Measurements from ENCODE around the gene RHBDD3.
A peak's percentile ranks its signal among the peaks of the same experiment; 100 is the strongest.
"Not testable (repeated sequence)": the region's sequence is repeated elsewhere in the genome, so short reads cannot be mapped to it uniquely, and the experiment has no call there.

Gene RHBDD3

DNA sequence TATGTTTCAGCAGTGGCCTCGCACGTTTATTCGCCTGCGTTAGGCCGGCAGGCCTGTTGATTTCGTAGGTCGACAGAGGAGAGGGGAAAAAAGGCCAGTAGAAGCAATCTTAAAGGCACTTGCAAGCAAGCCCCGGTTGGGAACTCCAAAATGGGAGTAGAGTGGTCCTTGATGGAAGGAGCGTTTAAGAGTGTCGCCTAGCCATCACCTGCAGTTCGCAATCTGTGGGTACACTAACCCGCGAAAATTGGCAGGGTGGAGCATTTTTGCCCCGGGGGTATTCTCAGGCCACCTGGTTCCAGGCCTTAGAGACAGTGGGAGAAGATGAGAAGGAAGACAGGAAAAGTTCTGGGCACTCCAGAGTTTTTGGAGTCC is 1.4 kb upstream of the RHBDD3 start:
- no peak for DNase-seq

DNA sequence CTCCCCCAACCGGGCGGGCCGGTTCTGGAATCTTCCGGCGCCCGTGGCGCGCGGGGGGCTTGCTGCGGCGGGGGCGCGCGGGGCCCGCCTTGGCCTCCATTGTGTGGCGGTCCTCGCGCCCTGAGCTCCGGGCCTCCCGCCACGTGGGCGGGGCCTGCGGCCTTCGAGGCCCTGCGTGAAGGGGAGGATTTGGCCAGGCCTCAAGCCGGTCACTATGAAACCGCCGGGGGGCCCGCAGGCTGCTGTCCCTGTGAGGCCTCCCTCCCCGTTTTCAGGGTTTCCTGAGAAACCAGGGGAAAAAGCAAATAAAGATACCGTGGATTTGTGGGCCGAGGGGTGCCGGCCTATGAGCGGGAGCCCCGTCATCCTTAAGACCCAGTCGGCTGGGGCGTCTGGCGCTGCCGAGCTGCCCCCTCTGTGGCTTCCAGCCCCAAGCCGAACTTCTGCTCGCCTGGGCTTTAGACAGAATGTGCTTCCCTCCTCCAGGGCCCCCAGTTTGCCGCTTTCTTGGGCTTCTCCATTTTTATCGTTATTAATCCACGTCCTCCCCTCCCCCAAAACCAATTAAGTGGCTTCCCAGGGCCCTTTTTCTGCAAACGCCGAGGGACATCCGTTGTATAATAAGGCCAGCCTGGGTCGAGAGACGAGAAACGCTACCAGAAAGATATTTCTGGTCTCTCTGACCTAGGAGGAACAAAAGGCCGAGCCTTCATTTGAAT is 889 bp upstream of the RHBDD3 start:
- peak; percentile 63 for DNase-seq

DNA sequence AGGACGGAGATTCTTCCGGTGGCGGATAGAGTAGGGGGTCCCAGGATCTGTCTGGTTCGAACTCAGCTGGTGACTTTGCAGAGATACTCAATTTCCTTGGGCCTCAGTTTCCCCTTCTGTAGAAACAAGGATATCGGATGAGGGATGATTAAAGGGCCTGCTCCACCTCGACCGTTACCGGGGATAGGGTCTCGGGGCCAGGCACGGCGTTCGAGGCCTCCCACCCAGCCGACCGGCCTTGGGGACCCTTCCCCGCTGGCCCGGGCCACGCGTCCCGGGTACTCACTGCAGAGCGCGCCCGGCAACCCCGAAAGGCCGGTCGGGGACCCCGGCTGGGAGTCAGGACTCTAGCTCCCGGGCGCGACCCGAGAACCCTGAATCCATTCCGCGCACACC is 321 bp downstream of the RHBDD3 start:
- no peak for DNase-seq

DNA sequence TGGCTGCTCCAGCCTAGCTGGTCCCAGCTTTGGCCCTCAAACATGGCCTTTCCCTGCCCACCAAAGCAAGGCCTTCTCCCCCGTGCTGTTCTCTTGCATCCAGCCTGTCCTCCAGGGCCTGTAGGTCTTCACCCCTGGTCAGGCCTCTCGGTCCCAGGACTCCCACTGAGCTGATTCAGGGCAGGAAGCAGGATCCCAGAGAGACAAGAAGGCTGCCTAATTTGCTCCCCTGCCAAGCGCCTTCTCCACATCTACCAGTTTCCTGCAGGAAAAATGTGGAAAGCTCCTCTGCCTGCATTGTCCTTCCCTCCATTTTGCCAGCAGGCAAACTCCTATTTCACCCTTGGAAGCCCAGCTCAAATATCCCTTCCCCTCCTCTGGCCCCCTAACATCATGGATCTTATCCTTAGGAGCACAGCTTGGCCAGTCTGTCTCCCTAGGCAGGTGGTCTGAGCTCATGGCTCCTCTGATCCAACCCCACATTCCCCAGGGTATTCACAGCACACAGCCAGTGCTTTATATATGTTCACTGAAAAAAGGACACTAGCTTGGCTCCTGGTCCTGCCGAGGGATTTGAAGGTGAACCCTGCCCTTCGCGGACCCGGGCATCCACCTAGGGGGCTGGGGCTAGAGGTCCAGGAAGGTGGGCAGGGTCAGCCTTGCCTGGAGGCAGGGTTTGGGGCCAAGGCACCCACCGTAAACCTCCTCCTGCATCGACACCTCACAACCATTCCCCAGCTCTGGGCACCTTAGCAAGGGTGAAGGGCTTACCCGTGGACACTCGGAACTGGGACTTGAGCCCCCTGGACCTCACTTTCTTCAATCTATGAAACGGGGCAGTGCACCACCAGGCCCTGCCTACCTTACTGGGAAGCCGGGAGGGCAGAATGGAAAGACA is 968 bp downstream of the RHBDD3 start:
- DNase-seq, result peak; percentile 19

DNA sequence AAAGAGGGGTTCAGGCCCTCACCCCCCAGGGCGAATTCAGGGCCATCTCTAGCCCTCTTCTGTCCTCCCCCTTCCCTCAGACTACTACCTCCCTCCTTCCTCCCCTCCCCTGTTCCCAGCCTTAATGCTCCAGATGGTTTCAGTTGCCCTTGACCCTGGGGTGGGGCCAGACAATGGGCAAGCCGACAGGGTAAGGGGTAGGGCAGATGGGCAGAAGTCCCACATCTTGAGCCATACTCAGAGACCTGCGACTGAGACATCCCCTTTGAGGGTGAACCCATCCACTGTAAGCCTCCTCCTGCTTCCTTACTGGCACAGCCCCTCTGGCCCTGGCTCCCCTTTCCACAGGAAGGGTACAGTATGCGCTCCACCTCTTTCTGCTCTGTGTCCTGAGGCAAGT is 1.9 kb downstream of the RHBDD3 start:
- no peak for DNase-seq

DNA sequence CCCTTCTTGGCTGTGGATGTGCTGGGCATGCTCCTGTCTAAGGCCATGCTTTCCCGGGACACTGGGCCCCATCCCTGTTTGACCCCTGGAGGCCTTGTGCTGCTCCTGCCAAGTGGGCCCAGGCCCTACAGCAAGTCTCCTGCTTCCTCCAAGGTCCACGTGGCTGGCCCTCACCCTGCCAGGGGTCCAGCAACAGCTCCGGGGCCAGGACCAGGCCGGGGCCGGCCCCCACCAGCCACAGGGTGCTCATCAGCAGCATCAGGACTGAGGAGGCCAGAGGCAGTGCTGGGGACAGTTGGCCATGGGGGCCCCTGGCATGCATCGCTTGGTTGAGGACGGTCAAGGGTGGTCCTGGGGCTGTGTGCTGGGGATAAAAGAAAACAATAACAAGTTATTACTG is 2.5 kb downstream of the RHBDD3 start:
- no peak for DNase-seq

DNA sequence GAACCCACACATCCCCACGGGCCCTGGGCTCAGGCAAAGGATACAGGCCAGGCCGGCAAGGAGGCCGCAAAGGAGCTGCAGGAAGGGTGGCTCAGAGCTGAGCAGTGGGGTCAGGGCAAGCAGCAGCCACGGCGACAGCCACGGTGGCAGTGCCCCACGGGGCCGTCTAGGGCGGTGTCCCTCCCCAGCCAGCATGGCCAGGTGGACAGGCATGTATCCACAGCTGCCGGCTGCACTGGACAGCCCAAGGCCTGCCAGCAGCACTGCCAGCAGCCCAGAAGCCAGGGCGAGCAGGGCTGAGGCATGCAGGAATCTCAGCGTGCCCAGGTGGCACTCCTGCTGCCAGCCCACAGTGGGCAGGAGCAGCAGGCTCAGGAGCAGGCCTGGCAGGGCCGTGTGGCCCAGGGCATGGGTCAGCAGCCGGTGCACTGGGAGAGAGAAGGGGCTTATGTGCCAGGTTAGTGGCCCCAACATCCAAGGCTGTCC is 3.9 kb downstream of the RHBDD3 start:
- no peak for DNase-seq

DNA sequence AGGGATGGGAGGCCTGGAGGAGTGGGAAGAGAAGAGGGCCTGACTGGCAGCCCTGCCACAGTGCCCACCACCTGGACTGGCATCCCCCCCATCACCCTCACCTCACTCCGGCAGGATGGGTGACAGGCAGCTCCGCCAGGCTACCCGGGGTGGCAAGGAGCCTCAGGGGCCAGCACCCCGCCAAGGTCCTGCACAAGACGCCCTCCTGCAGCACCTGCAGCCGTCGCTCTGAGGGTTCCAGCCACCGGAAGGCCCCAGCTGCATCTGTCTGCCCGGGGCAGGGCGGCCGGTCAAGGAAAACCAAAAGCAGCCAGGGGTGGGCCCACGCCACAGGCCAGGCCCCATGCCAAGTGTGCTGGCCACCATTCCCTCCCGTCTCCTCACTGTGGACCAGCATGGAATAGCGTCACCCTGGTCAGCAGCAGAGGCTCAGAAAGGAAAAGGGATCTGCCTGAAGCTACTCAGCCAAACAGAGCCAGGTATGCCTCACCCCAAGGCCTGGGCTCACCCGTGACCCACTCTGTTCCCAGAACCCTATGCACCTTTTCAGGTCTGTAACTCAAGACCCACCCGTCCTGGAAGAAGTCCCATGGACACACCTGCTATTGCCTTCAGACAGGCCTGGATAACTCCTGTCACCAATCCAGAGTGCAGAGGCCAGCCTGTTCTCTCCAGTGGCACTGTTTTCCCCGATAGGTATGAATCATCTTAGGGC is 7.0 kb downstream of the RHBDD3 start:
- no peak for DNase-seq

DNA sequence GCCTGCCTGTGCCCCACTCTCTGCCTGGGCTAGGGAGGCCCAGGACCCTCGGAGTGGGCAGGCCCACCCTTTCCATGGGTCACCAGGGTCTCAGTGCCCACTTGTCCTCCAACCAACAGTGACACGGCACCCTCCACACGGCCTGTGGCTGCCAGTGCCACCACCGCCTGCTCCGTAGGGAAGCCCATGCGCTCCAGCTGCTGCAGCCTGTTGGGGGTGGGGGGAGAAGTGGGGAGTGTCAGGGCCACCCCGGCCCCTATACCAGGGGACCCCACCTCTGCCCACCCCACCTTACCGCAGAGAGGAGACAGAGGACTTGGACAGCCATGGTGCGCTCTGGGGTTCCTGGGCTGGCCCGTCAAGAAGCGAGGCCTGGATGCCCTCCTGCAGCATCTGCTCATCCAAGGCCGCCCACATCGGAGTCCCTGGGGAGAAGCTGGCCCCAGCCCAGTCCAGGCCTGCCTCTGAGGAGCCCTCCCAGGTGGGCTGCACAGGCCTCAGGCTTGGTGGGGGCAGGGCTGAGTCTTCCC is 7.7 kb downstream of the RHBDD3 start:
- no peak for DNase-seq

DNA sequence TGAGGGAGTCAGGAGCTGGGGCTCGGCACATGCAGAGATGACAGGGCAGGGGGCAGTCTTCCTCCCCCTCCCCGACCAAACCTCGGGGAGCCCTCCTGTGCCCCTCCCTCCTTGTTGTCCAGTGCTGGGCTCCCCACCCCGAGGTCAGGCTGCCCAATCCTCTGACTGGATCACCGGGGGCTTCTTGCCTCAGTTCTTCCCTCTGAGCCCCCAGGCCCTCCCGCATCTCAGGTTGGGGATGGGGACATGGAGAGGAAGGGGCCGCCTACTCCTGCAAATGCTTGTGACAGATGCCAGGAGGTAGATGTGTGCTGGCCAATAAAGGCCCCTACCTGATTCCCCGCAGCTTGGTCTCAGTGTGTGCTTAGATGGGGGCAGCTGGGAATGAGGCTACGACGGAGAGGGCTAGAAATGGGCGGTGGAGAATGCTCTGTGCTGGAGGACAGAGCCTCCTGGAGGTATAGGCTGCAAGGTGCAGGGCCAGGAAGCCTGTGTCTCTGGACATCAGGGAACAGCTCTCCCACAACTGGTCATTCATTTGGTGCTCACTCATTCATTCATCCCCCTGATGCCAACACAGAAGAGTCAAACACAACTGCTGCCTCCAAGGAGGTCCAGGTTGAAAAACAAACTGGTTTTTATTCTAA is 8.4 kb downstream of the RHBDD3 start:
- no peak for DNase-seq

DNA sequence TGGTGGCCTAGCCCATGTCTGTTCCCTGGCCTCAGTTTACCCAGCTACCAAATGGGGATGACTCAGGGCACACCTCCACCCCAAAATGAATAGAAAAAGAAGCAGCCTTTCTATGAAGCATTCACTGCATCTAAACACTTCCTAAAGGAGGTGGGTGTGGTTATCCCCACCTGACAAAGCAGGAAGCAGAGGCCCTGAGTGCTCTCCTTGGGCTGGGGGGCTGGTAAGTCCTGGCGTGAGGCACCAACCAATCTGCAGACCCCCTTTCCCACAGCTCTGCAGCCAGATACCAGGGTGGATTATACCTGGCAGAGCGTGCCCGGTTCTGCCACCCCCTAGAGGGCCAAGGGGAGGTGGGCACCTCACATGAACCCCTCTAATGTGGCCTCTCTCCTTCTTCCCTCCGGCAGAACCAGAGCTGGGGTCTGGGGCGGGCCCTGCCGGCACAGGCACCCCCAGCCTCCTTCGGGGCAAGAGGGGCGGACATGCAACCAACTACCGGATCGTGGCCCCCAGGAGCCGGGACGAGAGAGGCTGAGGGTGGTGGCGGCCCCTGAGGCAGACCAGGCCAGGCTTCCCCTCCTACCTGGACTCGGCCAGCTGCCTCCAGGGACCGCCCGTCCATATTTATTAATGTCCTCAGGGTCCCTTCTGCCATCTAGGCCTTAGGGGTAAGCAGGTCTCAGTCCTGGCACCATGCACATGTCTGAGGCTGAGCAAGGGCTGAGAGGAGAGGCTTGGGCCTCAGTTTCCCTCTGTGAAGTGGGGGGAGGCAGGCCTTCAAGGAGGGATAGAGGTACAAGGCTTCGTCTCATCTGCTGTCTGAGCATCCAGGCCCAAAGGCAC is 9.2 kb downstream of the RHBDD3 start:
- no peak for DNase-seq

DNA sequence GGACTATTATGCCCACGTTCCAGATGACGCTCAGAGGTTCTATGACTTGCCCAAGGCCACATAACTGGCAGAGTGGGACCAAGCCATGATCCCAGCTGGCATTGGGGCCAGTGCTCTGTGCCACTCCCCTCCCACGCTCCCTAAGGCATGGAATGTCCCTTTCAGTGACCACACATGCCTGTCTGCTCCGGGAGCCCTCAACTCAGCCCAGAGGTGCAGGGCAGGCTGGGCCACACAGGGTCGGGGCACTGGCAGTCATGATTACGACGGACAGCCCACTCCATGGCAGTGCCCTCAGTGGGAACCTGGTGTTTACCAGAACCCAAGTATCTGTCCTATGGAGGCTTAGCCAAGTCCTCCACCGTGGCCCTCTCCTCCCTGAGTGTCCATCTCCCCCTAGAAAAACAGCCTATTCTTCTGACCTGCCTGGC is 10.0 kb downstream of the RHBDD3 start:
- no peak for DNase-seq

DNA sequence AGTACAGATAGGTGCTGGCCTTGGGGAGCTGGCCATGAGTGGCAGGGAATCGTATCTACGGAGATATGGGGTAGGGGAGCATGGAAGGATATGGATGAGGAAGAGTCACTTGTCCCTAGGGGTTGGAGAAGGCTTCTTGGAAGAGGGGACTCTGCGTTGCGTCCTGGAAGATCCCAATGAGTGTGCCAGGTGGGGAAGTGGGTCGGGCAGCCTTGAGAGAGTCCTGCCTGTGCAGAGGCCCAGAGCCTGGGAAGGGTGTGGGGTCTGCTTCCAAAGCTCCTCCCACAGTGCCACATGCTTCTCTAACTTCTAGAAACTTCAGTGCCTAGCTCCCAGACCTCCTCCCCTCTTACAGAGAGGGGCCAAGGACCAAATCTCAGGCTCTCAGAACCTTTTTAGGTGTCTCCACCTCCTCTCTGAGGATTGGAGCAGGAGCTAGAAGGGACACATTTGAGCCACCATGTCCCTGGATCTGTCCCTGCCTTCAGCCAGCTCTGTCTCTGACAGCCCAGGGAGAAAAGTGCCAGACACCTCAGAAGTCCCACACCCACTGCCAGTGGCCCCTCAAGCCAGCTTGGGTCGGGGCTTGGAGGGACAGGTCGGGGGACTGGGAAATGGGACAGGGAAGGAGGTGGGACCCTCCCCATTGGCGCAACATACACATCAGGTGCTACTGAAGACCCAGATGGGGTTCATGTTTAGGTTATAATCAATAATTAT is 11.0 kb downstream of the RHBDD3 start:
- DNase-seq, result no peak

DNA sequence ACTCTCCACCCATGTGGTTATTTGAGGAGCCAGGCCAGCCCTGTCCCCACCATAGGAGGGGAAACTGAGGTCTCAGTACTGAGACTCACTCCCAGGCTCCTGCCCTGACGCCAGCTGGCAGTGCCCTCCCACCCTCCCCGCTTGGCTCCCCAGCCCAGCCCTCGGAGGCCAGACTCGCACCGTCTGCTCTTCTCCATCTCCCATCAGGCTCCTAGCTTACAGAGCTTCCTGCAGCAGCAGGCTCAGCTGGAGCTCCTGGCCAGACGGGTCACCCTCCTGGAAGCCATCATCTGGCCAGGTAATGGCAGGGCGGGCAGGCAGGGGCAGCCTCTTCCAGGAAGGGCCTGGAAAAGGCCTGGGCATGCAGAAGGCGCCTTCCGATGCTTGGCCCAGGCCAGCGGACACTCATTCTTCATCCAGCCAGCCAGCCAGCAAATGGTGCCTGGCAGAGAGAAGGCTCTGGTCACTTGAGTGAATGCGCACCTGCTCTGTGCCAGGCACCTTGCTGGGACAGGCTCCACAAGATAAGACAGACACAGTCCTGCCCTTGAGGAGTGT is 12.6 kb downstream of the RHBDD3 start:
- DNase-seq, result no peak

DNA sequence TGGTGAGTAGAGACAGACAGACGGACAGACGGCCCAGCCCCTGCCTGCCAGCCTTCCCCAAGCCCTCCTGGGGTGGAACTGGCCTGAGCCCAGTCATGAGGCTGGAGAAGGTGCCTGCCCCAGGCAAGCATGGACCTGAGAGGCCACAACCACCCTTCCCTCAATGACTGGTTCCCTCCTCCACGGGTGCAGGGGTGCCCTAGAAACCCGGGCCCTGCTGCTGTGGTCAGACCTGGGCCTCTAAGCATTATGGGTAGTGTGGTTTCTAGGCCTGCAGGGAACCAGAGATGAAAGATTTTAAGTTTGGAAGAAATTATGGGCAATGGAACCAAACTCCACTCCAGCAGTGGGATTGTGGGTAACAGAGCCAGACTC is 13.5 kb downstream of the RHBDD3 start:
- DNase-seq, result no peak

DNA sequence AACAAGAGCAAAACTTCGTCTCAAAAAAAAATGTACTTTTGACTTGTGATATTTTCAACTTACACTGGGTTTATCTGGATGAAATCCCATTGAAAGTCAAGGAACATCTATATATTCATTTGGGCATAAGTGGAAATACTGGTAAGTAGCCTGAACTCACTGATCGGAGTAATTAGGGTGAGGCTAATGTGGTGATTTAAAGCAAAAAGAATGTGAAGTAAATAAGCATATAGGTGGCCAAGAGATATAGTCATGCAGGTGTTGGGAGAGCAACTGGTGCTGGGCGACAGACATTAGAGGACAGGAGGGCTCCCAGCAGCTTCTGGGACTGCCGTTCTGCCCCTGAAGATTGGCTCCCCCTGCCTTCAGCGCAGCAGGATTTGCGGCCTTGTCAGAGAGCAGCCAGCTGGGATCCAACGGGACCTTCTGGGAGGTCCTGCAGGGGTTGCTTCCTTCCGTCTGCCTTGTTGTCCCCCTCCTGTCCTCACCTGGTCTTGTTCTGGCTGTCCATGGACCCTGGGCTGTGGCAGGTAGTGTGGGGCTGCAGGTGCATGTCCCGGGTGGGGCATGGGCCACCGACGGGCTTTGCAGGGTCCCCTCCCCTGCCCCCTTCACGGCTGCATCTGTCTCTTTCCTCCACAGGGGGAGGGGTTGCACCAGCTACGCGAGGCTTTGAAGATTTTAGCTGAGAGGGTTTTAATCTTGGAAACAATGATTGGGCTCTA is 14.1 kb downstream of the RHBDD3 start:
- no peak for DNase-seq

DNA sequence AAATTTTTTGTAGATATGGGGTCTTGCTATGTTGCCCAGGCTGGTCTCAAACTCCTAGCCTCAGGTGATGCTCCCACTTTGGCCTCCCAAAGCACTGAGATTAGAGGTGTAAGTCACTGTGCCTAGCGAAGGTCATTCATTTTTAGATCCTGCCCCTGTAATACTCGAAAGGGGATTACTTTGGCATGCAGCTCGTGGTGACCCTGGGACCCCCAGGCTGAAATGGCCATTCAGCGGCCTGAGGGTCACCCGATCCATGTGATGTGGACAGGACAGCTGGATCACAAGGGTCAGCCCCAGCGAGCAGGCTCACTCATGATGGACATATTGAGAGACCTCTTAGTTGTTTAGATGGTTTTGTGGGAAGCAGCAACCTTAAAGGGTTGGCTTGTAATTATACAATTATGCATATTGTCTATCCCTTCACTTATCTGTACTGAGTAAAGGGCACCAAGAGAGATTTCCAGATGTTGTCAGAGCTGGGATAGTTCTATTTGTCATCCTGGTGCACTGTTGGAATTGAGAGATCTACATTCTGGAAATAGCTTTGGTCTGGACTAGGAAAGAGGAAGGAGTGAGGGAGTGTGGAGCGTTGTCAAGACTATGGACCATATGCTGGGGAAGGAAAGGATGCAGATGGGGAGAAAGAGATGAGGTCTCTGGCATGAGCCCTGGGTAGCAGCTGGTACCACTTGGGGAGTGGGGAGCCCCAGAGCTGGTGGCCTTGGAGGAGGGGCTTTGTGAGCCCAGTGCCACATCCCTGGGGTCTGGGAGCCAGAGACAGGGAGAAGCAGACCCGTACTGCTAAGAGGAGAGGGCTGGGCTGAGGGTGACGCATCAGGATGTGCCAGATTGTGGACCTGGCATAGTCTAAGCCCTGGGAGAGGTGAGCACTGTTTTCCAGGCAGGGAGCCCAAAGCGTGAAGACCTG is 15.5 kb downstream of the RHBDD3 start:
- no peak for DNase-seq

DNA sequence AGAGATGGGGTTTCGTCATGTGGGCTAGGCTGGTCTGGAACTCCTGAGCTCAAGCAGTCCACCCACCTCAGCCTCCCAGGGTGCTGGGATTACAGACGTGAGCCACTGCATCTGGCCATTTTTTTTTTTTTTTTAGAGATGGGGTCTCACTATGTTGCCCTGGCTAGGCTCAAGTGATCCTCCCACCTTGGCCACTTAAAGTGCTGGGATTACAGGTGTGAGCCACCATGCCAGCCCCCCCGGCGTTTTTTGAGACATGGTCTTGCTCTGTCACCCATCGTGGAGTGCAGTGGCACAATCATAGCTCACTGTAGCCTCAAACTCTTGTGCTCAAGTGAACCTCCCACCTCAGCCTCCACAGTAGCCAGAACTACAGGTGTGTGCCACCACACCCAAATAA is 16.5 kb downstream of the RHBDD3 start:
- DNase-seq, result no peak

DNA sequence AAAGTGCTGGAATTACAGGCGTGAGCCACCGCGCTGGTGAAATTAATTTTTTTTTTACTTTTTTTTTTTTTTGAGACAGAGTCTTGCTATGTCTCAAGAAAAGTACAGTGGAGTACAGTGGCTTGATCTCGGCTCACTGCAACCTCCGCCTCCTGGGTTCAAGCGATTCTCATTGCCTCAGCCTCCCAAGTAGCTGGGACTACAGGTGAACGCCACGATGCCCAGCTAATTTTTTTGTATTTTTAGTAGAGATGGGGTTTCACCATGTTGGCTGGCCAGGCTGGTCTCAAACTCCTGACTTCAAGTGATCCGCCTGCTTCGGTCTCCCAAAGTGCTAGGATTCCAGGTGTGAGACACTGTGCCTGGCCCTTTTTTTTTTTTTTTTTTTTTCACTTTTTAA is 19.9 kb downstream of the RHBDD3 start:
- not testable (repeated sequence) for DNase-seq

Measured in fibroblast of upper back skin (primary cell).